GM12878 (cell line): ENCODE results near the gene GNPTAB. TPM values are rescaled to one million over a fixed set of nuclear protein-coding genes. Genes with fewer than 3 reads are reported as not detected.

Source experiments
- ATAC-seq: fragments of 200-7000 bp; cut with Tn5 transposase; 3 replicates; pipeline ENCODE4 v1.9.1; 2020; ENCODE audit warnings: mild to moderate bottlenecking, moderate library complexity
- BruUV-seq: library from RNA; stranded (reverse); fragments of 400-500 nt; replicated peaks from 2 replicates; lab custom pipeline; 2021; lab: Mats Ljungman, UMichigan
- CTCF ChIA-PET: fragments of 300-600 bp; sonication (Branson Sonifier 250); formaldehyde crosslinking; extraction: SDS; loops from one replicate; lab custom pipeline; 2021; ENCODE audit warnings: inconsistent platforms; lab: Yijun Ruan, JAX
- POLR2A ChIA-PET: fragments of 350-600 bp; formaldehyde crosslinking; extraction: SDS; loops from one replicate; lab custom pipeline; 2021; ENCODE audit warnings: inconsistent platforms; lab: Charles Lee
- RAD21 ChIA-PET: fragments of 300-600 bp; sonication (Branson Sonifier 250); formaldehyde crosslinking; loops from one replicate; lab custom pipeline; 2023; ENCODE audit warnings: antibody characterized with exemption; ENCODE audit not compliant: unreplicated experiment; lab: Charles Lee
- SMC1A ChIA-PET: fragments of 300-600 bp; sonication (Branson Sonifier 250); formaldehyde crosslinking; loops from one replicate; lab custom pipeline; 2023; ENCODE audit not compliant: unreplicated experiment, uncharacterized antibody; lab: Charles Lee
- DNase-seq: peaks from one replicate; pipeline ENCODE4 v3.0.0-alpha.2; 2011; ENCODE audit warnings: low read depth, low spot score
- FAIRE-seq: peaks from 3 replicates; lab custom pipeline; 2011; peaks lifted over from hg19 to GRCh38; lab: Jason Lieb, UNC
- H2AFZ ChIP-seq: 2 replicates; pipeline ENCODE4 v1.6.0; 2011; ENCODE audit warnings: low read depth, low read length, control low read depth; ENCODE audit not compliant: control insufficient read depth
- H3K27ac ChIP-seq: 2 replicates; pipeline ENCODE4 v1.5.1; 2011; ENCODE audit warnings: control low read depth; ENCODE audit not compliant: control insufficient read depth, insufficient read depth
- H3K27me3 ChIP-seq, 2 experiments: replicated peaks in 1 of 2; 2 replicates each; pipeline versions ENCODE4 v1.6.0 to v1.6.1; 2011; ENCODE audit warnings: low read length in 1 of 2; ENCODE audit not compliant: control insufficient read depth in 2 of 2, insufficient read depth in 2 of 2
- H3K36me3 ChIP-seq, 2 experiments: 2 replicates each; pipeline ENCODE4 v1.5.1; 2011; ENCODE audit warnings: low read length in 1 of 2; ENCODE audit not compliant: control insufficient read depth in 2 of 2, insufficient read depth in 2 of 2
- H3K4me1 ChIP-seq: 2 replicates; pipeline ENCODE4 v1.6.1; 2011; ENCODE audit warnings: mild to moderate bottlenecking, low read length, moderate library complexity, mixed read lengths; ENCODE audit not compliant: control insufficient read depth, insufficient read depth
- H3K4me2 ChIP-seq: 2 replicates; pipeline ENCODE4 v1.6.0; 2011; ENCODE audit warnings: control low read depth; ENCODE audit not compliant: control insufficient read depth, insufficient read depth
- H3K4me3 ChIP-seq: fragments of 200-600 bp; sonication (generic); 2 replicates; pipeline ENCODE4 v1.5.1; 2016
- H3K79me2 ChIP-seq: 2 replicates; pipeline ENCODE4 v1.6.0; 2011; ENCODE audit warnings: low read length; ENCODE audit not compliant: control insufficient read depth, insufficient read depth
- H3K9ac ChIP-seq: 2 replicates; pipeline ENCODE4 v1.8.0; 2011; ENCODE audit warnings: low read length, control low read depth, mixed read lengths; ENCODE audit not compliant: control insufficient read depth, insufficient read depth
- H3K9me3 ChIP-seq: replicated peaks from 3 replicates; pipeline ENCODE4 v1.5.1; 2011; ENCODE audit warnings: mild to moderate bottlenecking, low read length; ENCODE audit not compliant: control insufficient read depth, insufficient read depth
- H4K20me1 ChIP-seq: 2 replicates; pipeline ENCODE4 v1.6.0; 2011; ENCODE audit not compliant: control insufficient read depth, insufficient read depth
- IKZF1 ChIP-seq: fragments of 450-650 bp; conservative IDR thresholded peaks from 2 replicates; pipeline ENCODE4 v1.6.1; 2017; ENCODE audit warnings: antibody characterized with exemption, mild to moderate bottlenecking
- LARP7 ChIP-seq: fragments of 450-650 bp; IDR thresholded peaks from 2 replicates; pipeline ENCODE4 v1.6.1; 2017; ENCODE audit warnings: mild to moderate bottlenecking
- MEF2B ChIP-seq: fragments of 450-650 bp; IDR thresholded peaks from 2 replicates; pipeline ENCODE4 v1.6.1; 2018; ENCODE audit warnings: mild to moderate bottlenecking, moderate library complexity; ENCODE audit not compliant: partially characterized antibody, poor library complexity, severe bottlenecking
- SMARCA5 ChIP-seq: fragments of 450-650 bp; IDR thresholded peaks from 2 replicates; pipeline ENCODE4 v1.6.1; 2017; ENCODE audit warnings: mild to moderate bottlenecking
- WGBS: methylation state at CpG from one replicate; pipeline ENCODE4 v1.1.6; 2016; ENCODE audit warnings: low lambda C conversion rate; ENCODE audit not compliant: insufficient replicate concordance, insufficient coverage; ENCODE audit errors: missing lambda C conversion rate; 5-methylcytosine and 5-hydroxymethylcytosine counted together
- in situ Hi-C: fragments of 300-500 bp; cut with MboI; formaldehyde crosslinking; loops from 9 replicates; pipeline ENCODE4 v1.14.3; 2018; ENCODE audit warnings: mixed read lengths
- intact Hi-C: fragments of 100-400 bp; cut with micrococcal nuclease; formaldehyde crosslinking; loops from one replicate; pipeline ENCODE4 v1.14.2; 2022; ENCODE audit not compliant: unreplicated experiment
- polyA plus RNA-seq, 11 experiments: library from polyadenylated mRNA; depleted of rRNA in 4 of 11; unstranded in 6 of 11; stranded (reverse) in 5 of 11; fragments of >200 nt; fragmentation: Nextera tagmentation in 4 of 11; fragmentation: Illumina TruSeq in 1 of 11; extraction: Ambion mirVana in 4 of 11; extraction: Trizol in 1 of 11; gene quantifications; 1 replicate in 1 of 11; 2 replicates in 10 of 11; pipeline versions ENCODE4 v1.2.1 to v1.2.3, GENCODE V29; 2011 to 2016; ENCODE audit warnings: inconsistent platforms in 2 of 11, missing spikeins in 2 of 11, low read depth in 1 of 11
- total RNA-seq, 4 experiments: library from RNA; depleted of rRNA in 3 of 4; stranded (reverse); fragments of >200 nt in 3 of 4; fragmentation: Illumina TruSeq in 1 of 4; extraction: Trizol in 1 of 4; gene quantifications; 2 replicates each; pipeline versions ENCODE4 v1.2.1 to v1.2.3, GENCODE V29; 2013 to 2021

The GNPTAB gene
- total and polyA plus RNA-seq, 10 of the 15 experiments (the other 5 are each of a cell fraction or from before 2014, with no cell fraction given), result 9.8 to 38.9 (median 35.3) TPM

GRCh38 chr12:101697930-101698799 is 132.6 kb downstream of the GNPTAB start:
- no TSS peak for BruUV-seq
- intact Hi-C loops, result loop anchor here (10.0 kb wide), 1 partner anchor 123 kb away; no protein-coding TSS in a partner anchor
- SMC1A ChIA-PET, result no interaction called here
- H3K9me3 ChIP-seq, result no peaks in the 10 kb centered on the region
- peak overlapping the region; percentile 78 for H3K4me3 ChIP-seq
- RAD21 ChIA-PET, result interaction anchor here (1.5 kb wide), 1 partner anchor 132 kb away, joined by 3 read pairs; no protein-coding TSS in a partner anchor
- peak overlapping the region; percentile 98 for H3K4me2 ChIP-seq
- peak overlapping the region; percentile 78 for H3K9ac ChIP-seq
- no peaks in the 10 kb centered on the region for H4K20me1 ChIP-seq
- ATAC-seq, result peak; percentile 55
- CTCF ChIA-PET, result interaction anchor here (0.8 to 1.0 kb wide), 2 partner anchors 14 to 142 kb away, joined by 3 to 4 read pairs; no protein-coding TSS in a partner anchor
- DNase-seq, result no peak
- FAIRE-seq, result no peak
- WGBS, result 1% methylated on average over 66 of the region's 67 CpGs
- no peaks in the 10 kb centered on the region for H3K27me3 ChIP-seq
- H3K79me2 ChIP-seq, result no peaks in the 10 kb centered on the region
- 0 out of 2 replicates have a peak, but pooled peaks have one; percentile 10 for TF ChIP-seq SMARCA5
- no peak for TF ChIP-seq MEF2B
- peak; percentile 52 for TF ChIP-seq IKZF1
- TF ChIP-seq LARP7, result 0 out of 2 replicates have a peak, but pooled peaks have one; percentile 62
- POLR2A ChIA-PET, result no interaction called here
- no peaks in the 10 kb centered on the region for H3K36me3 ChIP-seq
- in situ Hi-C loops, result no loop called here
- H2AFZ ChIP-seq, result peak overlapping the region; percentile 88
- H3K4me1 ChIP-seq, result peaks cover 4% of the 10 kb centered on the region
- peak overlapping the region; percentile 33 for H3K27ac ChIP-seq
